Measurements from ENCODE around the gene MYO5C. TPM values are rescaled to one million over a fixed set of nuclear protein-coding genes. Genes with fewer than 3 reads are reported as not detected.
A peak's percentile ranks its signal among the peaks of the same experiment; 100 is the strongest.

The MYO5C gene
- total RNA-seq, 1 experiment from 2014 or later = 48.1 TPM

DNA sequence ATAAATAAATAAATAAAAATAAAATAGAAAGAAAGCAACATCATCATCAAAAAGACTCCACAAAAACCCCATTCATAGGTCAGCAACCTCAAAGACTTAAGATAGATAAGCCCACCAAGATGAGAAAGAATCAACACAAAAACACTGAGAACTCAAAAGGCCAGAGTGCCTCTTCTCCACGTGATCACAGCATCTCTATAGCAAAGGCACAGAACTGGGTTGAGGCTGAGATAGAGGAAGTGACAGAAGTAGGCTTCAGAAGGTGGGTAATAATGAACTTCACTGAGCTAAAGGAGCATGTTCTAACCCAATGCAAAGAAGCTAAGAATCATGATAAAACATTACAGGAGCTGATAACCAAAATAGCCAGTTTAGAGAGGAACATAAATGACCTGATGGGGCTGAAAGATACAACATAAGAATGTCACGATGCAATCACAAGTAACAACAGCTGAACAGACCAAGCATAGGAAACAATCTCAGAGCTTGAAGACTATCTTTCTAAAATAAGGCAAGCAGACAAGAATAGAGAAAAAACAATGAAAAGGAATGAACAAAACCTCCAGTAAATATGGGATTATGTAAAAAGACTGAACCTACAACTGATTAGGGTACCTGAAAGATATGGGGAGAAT lies 130.9 kb downstream of the MYO5C start:
- DNase-seq = no peak
- BruUV-seq (replicated peaks) = no TSS peak
- CTCF ChIA-PET = interaction anchor here (1.1 kb wide), 1 partner anchor 15 kb away, joined by 3 read pairs; no protein-coding TSS in a partner anchor
- Mint-ChIP-seq H3K4me3 (ENCODE audit: low read depth, unreplicated experiment) (no peak overlapping the region), H3K36me3 (ENCODE audit: insufficient read depth, unreplicated experiment) (no peaks in the 10 kb centered on the region), H3K4me1 (ENCODE audit: low read depth, unreplicated experiment) (peaks cover 24% of the 10 kb centered on the region), H3K27ac (ENCODE audit: unreplicated experiment) (peak overlapping the region; percentile 76), H3K9me3 (ENCODE audit: low read depth, unreplicated experiment) (no peaks in the 10 kb centered on the region), H3K27me3 (ENCODE audit: unreplicated experiment) (no peaks in the 10 kb centered on the region)
- TF ChIP-seq, protein P1, sequence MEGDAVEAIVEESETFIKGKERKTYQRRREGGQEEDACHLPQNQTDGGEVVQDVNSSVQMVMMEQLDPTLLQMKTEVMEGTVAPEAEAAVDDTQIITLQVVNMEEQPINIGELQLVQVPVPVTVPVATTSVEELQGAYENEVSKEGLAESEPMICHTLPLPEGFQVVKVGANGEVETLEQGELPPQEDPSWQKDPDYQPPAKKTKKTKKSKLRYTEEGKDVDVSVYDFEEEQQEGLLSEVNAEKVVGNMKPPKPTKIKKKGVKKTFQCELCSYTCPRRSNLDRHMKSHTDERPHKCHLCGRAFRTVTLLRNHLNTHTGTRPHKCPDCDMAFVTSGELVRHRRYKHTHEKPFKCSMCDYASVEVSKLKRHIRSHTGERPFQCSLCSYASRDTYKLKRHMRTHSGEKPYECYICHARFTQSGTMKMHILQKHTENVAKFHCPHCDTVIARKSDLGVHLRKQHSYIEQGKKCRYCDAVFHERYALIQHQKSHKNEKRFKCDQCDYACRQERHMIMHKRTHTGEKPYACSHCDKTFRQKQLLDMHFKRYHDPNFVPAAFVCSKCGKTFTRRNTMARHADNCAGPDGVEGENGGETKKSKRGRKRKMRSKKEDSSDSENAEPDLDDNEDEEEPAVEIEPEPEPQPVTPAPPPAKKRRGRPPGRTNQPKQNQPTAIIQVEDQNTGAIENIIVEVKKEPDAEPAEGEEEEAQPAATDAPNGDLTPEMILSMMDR (IDR thresholded peaks at IDR 0.05; ENCODE audit: unreplicated experiment) = no peak
- intact Hi-C loops (cut with micrococcal nuclease; ENCODE audit: unreplicated experiment) = no loop called here

DNA sequence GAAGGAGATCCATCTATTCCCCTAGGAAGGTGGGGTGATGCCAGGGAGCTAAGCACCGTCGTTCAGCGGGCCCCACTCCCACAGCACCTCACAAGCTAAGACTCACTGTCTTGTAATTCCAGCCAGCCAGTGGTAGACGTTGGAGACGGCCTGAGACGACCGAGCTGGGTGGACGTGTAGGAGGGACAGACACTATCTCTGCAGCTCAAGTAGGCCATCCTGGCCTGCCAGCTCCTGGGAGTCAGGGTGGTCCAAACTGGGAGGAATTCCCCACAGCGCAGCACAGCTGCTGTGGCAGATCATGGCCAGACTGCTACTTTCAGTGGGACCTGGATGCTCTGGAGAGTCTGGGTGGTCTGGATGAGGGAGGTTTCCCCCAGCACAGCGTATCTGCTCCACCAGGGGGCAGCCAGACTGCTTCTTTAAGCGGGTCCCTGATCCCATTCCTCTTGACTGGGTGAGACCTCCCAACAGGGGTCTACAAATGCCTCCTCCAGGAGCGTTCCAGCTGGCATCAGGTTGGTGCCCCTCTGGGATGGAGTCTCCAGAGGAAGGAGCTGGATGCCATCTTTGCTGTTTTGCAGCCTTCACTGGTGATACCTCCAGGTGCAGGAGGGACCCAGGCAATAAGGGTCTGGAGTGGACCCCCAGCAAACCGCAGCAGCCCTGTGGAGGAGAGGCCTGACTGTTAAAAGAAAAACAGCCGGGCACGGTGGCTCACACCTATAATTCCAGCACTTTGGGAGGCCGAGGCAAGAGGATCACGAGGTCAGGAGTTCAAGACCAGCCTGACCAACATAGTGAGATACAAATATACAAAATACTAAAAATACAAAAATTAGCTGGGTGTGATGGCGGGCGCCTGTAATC lies 132.0 kb downstream of the MYO5C start:
- H3K4me3 Mint-ChIP-seq (ENCODE audit: low read depth, unreplicated experiment) = no peak overlapping the region

DNA sequence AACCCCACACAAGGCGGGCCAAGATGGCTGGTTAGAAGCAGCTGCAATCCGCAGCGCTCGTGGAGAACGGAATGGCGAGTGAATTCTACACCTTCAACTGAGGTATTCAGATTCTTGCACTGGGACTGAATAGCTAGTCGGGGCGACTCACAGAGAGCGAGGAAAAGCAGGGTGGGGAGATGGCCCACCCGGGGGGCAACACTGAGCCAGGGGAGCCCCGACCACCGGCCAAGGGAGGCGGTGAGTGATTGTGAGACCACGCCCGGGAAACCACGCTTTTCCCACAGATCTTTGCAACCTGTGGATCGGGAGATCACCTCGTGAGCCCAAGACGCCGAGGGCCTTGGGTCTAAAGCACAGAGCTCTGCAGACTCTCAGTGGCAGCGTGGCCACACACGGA lies 132.7 kb downstream of the MYO5C start:
- DNase-seq = no peak
- intact Hi-C loops (cut with micrococcal nuclease; ENCODE audit: unreplicated experiment) = no loop called here
- H3K4me1 Mint-ChIP-seq (ENCODE audit: low read depth, unreplicated experiment) = peaks cover 24% of the 10 kb centered on the region

More for the DNA sequence above, 132.0 kb downstream of the MYO5C start:
- intact Hi-C loops (cut with micrococcal nuclease; ENCODE audit: unreplicated experiment) = no loop called here
- Mint-ChIP-seq H3K27me3 (ENCODE audit: unreplicated experiment) (no peaks in the 10 kb centered on the region), H3K9me3 (ENCODE audit: low read depth, unreplicated experiment) (no peaks in the 10 kb centered on the region), H3K4me1 (ENCODE audit: low read depth, unreplicated experiment) (peaks cover 24% of the 10 kb centered on the region), H3K27ac (ENCODE audit: unreplicated experiment) (no peak overlapping the region), H3K36me3 (ENCODE audit: insufficient read depth, unreplicated experiment) (peaks cover 4% of the 10 kb centered on the region)
- DNase-seq = no peak
- TF ChIP-seq, protein P1 (IDR thresholded peaks at IDR 0.05; ENCODE audit: unreplicated experiment) = no peak
- no TSS peak for BruUV-seq (replicated peaks)
- CTCF ChIA-PET = no interaction called here

DNA sequence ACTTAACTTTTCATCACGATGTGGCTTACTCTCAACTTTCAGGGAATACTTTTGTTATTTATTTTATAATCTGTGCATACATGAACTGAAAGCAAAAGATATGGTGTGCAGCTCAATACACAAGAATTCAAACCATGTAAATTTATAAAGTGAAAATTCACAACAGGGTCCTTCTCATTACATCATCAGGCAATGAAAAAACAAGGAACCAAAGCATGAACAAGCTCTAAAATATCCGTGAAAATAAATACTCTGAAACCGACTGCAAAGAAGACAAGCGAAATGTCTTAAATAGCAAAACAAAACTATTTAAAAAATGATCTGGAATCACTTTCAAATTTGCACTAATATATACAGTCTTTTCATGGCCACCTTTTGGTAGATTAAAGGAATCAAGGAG lies 133.3 kb downstream of the MYO5C start:
- no peak overlapping the region for H3K4me3 Mint-ChIP-seq (ENCODE audit: low read depth, unreplicated experiment)
- peaks cover 24% of the 10 kb centered on the region for H3K4me1 Mint-ChIP-seq (ENCODE audit: low read depth, unreplicated experiment)
- H3K36me3 Mint-ChIP-seq (ENCODE audit: insufficient read depth, unreplicated experiment) = peaks cover 4% of the 10 kb centered on the region
- no peak for DNase-seq
- CTCF ChIA-PET = no interaction called here
- TF ChIP-seq, protein P1 (IDR thresholded peaks at IDR 0.05; ENCODE audit: unreplicated experiment) = no peak
- H3K27me3 Mint-ChIP-seq (ENCODE audit: unreplicated experiment) = no peaks in the 10 kb centered on the region
- BruUV-seq (replicated peaks) = no TSS peak
- H3K9me3 Mint-ChIP-seq (ENCODE audit: low read depth, unreplicated experiment) = no peaks in the 10 kb centered on the region
- H3K27ac Mint-ChIP-seq (ENCODE audit: unreplicated experiment) = no peak overlapping the region
- intact Hi-C loops (cut with micrococcal nuclease; ENCODE audit: unreplicated experiment) = no loop called here

More for the DNA sequence above, 132.7 kb downstream of the MYO5C start:
- no peaks in the 10 kb centered on the region for H3K27me3 Mint-ChIP-seq (ENCODE audit: unreplicated experiment)
- TF ChIP-seq, protein P1 (IDR thresholded peaks at IDR 0.05; ENCODE audit: unreplicated experiment) = no peak
- BruUV-seq (replicated peaks) = no TSS peak
- H3K4me3 Mint-ChIP-seq (ENCODE audit: low read depth, unreplicated experiment) = no peak overlapping the region
- no peaks in the 10 kb centered on the region for H3K9me3 Mint-ChIP-seq (ENCODE audit: low read depth, unreplicated experiment)
- H3K27ac Mint-ChIP-seq (ENCODE audit: unreplicated experiment) = no peak overlapping the region
- H3K36me3 Mint-ChIP-seq (ENCODE audit: insufficient read depth, unreplicated experiment) = peaks cover 4% of the 10 kb centered on the region
- CTCF ChIA-PET = no interaction called here

Measured in Calu3 (cell line).